DMS79 (cell line): Measurements from ENCODE around the gene INTS7.

Experiments used
- DNase-seq: peaks from one replicate; lab custom pipeline; 2025; lab: John Stamatoyannopoulos, UW

The INTS7 gene

GRCh38 chr1:211908453-211908852, 126.9 kb downstream of the INTS7 start:
- no peak for DNase-seq

GRCh38 chr1:211903490-211904245, 131.7 kb downstream of the INTS7 start:
- no peak for DNase-seq

- no peak for DNase-seq
Measured at GRCh38 chr1:211902624-211903291, 132.6 kb downstream of the INTS7 start.

- no peak for DNase-seq
Measured at GRCh38 chr1:211901945-211902344, 133.4 kb downstream of the INTS7 start.

GRCh38 chr1:211900441-211900840, 134.9 kb downstream of the INTS7 start:
- no peak for DNase-seq

- DNase-seq: no peak
Measured at GRCh38 chr1:211896958-211897357, 138.4 kb downstream of the INTS7 start.

GRCh38 chr1:211895126-211895759, 140.1 kb downstream of the INTS7 start:
- no peak for DNase-seq

GRCh38 chr1:211894312-211894711, 141.0 kb downstream of the INTS7 start:
- DNase-seq: no peak

GRCh38 chr1:211893260-211893659, 142.1 kb downstream of the INTS7 start:
- no peak for DNase-seq

GRCh38 chr1:211892577-211892976, 142.8 kb downstream of the INTS7 start:
- no peak for DNase-seq

GRCh38 chr1:211891708-211892107, 143.6 kb downstream of the INTS7 start:
- DNase-seq: no peak
